ENCODE results near the gene B4GALT6. TPM values are rescaled to one million over a fixed set of nuclear protein-coding genes. Genes with fewer than 3 reads are reported as not detected.

Gene B4GALT6
- total RNA-seq, 4 donors from 2014 or later, result 5.0 to 20.7 (median 6.0) TPM

GRCh38 chr18:31652877-31653276 is 31.5 kb downstream of the B4GALT6 start:
- Histone ChIP-seq H3K9me3 (no peaks in the 10 kb centered on the region), H3K27ac (no peak overlapping the region), H3K36me3 (no peaks in the 10 kb centered on the region), H3K4me3 (no peak overlapping the region), H3K27me3 (no peaks in the 10 kb centered on the region), H3K4me1 (peaks cover 0 to 6% (median 0%) of the 10 kb centered on the region in 4 donors)
- TF ChIP-seq POLR2A (IDR thresholded peaks at IDR 0.05), result no peak
- no peak for TF ChIP-seq CTCF (IDR thresholded peaks at IDR 0.05)
- DNase-seq, result no peak

GRCh38 chr18:31652357-31652756 is 32.0 kb downstream of the B4GALT6 start:
- Histone ChIP-seq H3K36me3 (no peaks in the 10 kb centered on the region), H3K27ac (no peak overlapping the region), H3K4me3 (no peak overlapping the region), H3K4me1 (peaks cover 0 to 9% (median 0%) of the 10 kb centered on the region in 4 donors), H3K9me3 (no peaks in the 10 kb centered on the region), H3K27me3 (no peaks in the 10 kb centered on the region)
- TF ChIP-seq POLR2A (IDR thresholded peaks at IDR 0.05) (no peak), CTCF (IDR thresholded peaks at IDR 0.05) (no peak)
- DNase-seq, result no peak

- Histone ChIP-seq H3K4me1 (peaks cover 0 to 9% (median 0%) of the 10 kb centered on the region in 4 donors), H3K36me3 (no peaks in the 10 kb centered on the region), H3K27ac (no peak overlapping the region), H3K27me3 (no peaks in the 10 kb centered on the region), H3K4me3 (no peak overlapping the region), H3K9me3 (no peaks in the 10 kb centered on the region)
- DNase-seq, result no peak
- TF ChIP-seq POLR2A (IDR thresholded peaks at IDR 0.05) (no peak), CTCF (IDR thresholded peaks at IDR 0.05) (no peak)
Measured at GRCh38 chr18:31651369-31651768, 33.0 kb downstream of the B4GALT6 start.

GRCh38 chr18:31649978-31650719 is 34.2 kb downstream of the B4GALT6 start:
- H3K9me3 ChIP-seq, result no peaks in the 10 kb centered on the region
- no peak overlapping the region for H3K27ac ChIP-seq
- peaks cover 0 to 9% (median 0%) of the 10 kb centered on the region in 4 donors for H3K4me1 ChIP-seq
- H3K36me3 ChIP-seq, result no peaks in the 10 kb centered on the region
- TF ChIP-seq CTCF (IDR thresholded peaks at IDR 0.05) (no peak), POLR2A (IDR thresholded peaks at IDR 0.05) (no peak)
- no peak overlapping the region for H3K4me3 ChIP-seq
- no peaks in the 10 kb centered on the region for H3K27me3 ChIP-seq
- DNase-seq, result no peak

GRCh38 chr18:31649449-31649848 is 34.9 kb downstream of the B4GALT6 start:
- Histone ChIP-seq H3K27ac (no peak overlapping the region), H3K4me3 (no peak overlapping the region), H3K27me3 (no peaks in the 10 kb centered on the region), H3K36me3 (no peaks in the 10 kb centered on the region), H3K9me3 (no peaks in the 10 kb centered on the region), H3K4me1 (peaks cover 0 to 9% (median 0%) of the 10 kb centered on the region in 4 donors)
- no peak for DNase-seq
- TF ChIP-seq CTCF (IDR thresholded peaks at IDR 0.05) (no peak), POLR2A (IDR thresholded peaks at IDR 0.05) (no peak)
